ENCODE results near the gene KIF18B. TPM values are rescaled to one million over a fixed set of nuclear protein-coding genes. Genes with fewer than 3 reads are reported as not detected.
A peak's percentile ranks its signal among the peaks of the same experiment; 100 is the strongest.

The KIF18B gene
- total and polyA plus RNA-seq, 7 donors, result 0.01 to 0.17 (median 0.07) TPM; not detected in 2

GRCh38 chr17:44930667-44931066 lies 16.9 kb downstream of the KIF18B start:
- TF ChIP-seq CTCF (IDR thresholded peaks at IDR 0.05), result no peak
- ATAC-seq (no peak), DNase-seq (no peak)
- no peaks in the 10 kb centered on the region for H3K36me3 ChIP-seq (ENCODE audit: insufficient read depth in 1 of 2, low read depth in 1 of 2)
- 88 to 97% (median 92%) methylated on average over 6 of the region's 6 CpGs for WGBS, 3 donors
- no peaks in the 10 kb centered on the region for H3K27me3 ChIP-seq (ENCODE audit: insufficient read depth in 3 of 3, low read length in 2 of 3)
- H3K4me3 ChIP-seq, result no peak overlapping the region
- no peaks in the 10 kb centered on the region for H3K9me3 ChIP-seq
- intact Hi-C loops (cut with DNase I), result no loop called here
- peaks cover 5% of the 10 kb centered on the region for H3K4me1 ChIP-seq
- no peak overlapping the region for H3K27ac ChIP-seq

GRCh38 chr17:44928950-44929720 lies 18.4 kb downstream of the KIF18B start:
- H3K36me3 ChIP-seq (ENCODE audit: insufficient read depth in 1 of 2, low read depth in 1 of 2), result no peaks in the 10 kb centered on the region
- no peak overlapping the region for H3K4me3 ChIP-seq
- no peaks in the 10 kb centered on the region for H3K9me3 ChIP-seq
- TF ChIP-seq CTCF (IDR thresholded peaks at IDR 0.05), result no peak
- 43 to 50% (median 48%) methylated on average over 7 of the region's 7 CpGs for WGBS, 3 donors
- H3K4me1 ChIP-seq, result peaks cover 5% of the 10 kb centered on the region
- DNase-seq (no peak), ATAC-seq (peak in 3 of 4 donors; percentile 60 to 96 (median 77))
- intact Hi-C loops (cut with DNase I), result loop anchor here in 1 of 2 donors (10.0 kb wide), 1 partner anchor 266 kb away; no protein-coding TSS in a partner anchor
- no peaks in the 10 kb centered on the region for H3K27me3 ChIP-seq (ENCODE audit: insufficient read depth in 3 of 3, low read length in 2 of 3)
- H3K27ac ChIP-seq, result no peak overlapping the region

- Histone ChIP-seq H3K27ac (no peak overlapping the region), H3K9me3 (no peaks in the 10 kb centered on the region), H3K36me3 (ENCODE audit: insufficient read depth in 1 of 2, low read depth in 1 of 2) (no peaks in the 10 kb centered on the region), H3K4me1 (peaks cover 5% of the 10 kb centered on the region), H3K4me3 (no peak overlapping the region), H3K27me3 (ENCODE audit: insufficient read depth in 3 of 3, low read length in 2 of 3) (no peaks in the 10 kb centered on the region)
- intact Hi-C loops (cut with DNase I), result loop anchor here in 1 of 2 donors (10.0 kb wide), 1 partner anchor 267 kb away; no protein-coding TSS in a partner anchor
- no peak for TF ChIP-seq CTCF (IDR thresholded peaks at IDR 0.05)
- ATAC-seq (no peak), DNase-seq (no peak)
- WGBS, 3 donors, result 97 to 99% (median 99%) methylated on average over 14 to 15 of the region's 15 CpGs
These were observed 19.4 kb downstream of the KIF18B start for GRCh38 chr17:44928136-44928535.

- Histone ChIP-seq H3K27ac (no peak overlapping the region), H3K9me3 (no peaks in the 10 kb centered on the region), H3K4me1 (peaks cover 5% of the 10 kb centered on the region), H3K36me3 (ENCODE audit: insufficient read depth in 1 of 2, low read depth in 1 of 2) (no peaks in the 10 kb centered on the region), H3K4me3 (no peak overlapping the region), H3K27me3 (ENCODE audit: insufficient read depth in 3 of 3, low read length in 2 of 3) (no peaks in the 10 kb centered on the region)
- intact Hi-C loops (cut with DNase I), result loop anchor here in 1 of 2 donors (10.0 kb wide), 1 partner anchor 267 kb away; no protein-coding TSS in a partner anchor
- DNase-seq (no peak), ATAC-seq (no peak)
- TF ChIP-seq CTCF (IDR thresholded peaks at IDR 0.05), result no peak
- WGBS, 3 donors, result 91 to 100% (median 95%) methylated on average over 3 of the region's 3 CpGs
These were observed 19.9 kb downstream of the KIF18B start for GRCh38 chr17:44927696-44928095.
